Sigmoid colon (tissue), 7 donors: ENCODE data around the gene TCP1. TPM values are rescaled to one million over a fixed set of nuclear protein-coding genes. Genes with fewer than 3 reads are reported as not detected.

Source experiments
- DNase-seq: peaks from one replicate; pipeline ENCODE4 v3.0.0-alpha.2; 2019
- H3K27ac ChIP-seq, 4 donors: fragments of 200-600 bp; sonication (generic); one replicate each; pipeline ENCODE4 v1.5.1; 2016 to 2019; ENCODE audit warnings: mild to moderate bottlenecking in 1 of 4
- H3K27me3 ChIP-seq, 3 donors: fragments of 200-600 bp; sonication (generic); one replicate each; pipeline ENCODE4 v1.5.1; 2019; ENCODE audit warnings: mild to moderate bottlenecking in 1 of 3
- H3K36me3 ChIP-seq, 4 donors: fragments of 200-600 bp; sonication (generic); one replicate each; pipeline ENCODE4 v1.5.1; 2016 to 2019
- H3K4me1 ChIP-seq, 4 donors: fragments of 200-600 bp; sonication (generic); one replicate each; pipeline ENCODE4 v1.5.1; 2017 to 2019
- H3K4me3 ChIP-seq, 4 donors: fragments of 200-600 bp; sonication (generic); one replicate each; pipeline ENCODE4 v1.5.1; 2017 to 2019; ENCODE audit warnings: mild to moderate bottlenecking in 2 of 4, moderate library complexity in 1 of 4
- H3K9me3 ChIP-seq, 4 donors: fragments of 200-600 bp in 3 of 4; sonication (generic) in 3 of 4; one replicate each; pipeline versions ENCODE4 v1.5.1 to v1.6.1; 2013 to 2019
- EP300 ChIP-seq, 4 donors: sonication (generic); formaldehyde crosslinking; IDR thresholded peaks; one replicate each; pipeline ENCODE4 v1.6.1; 2017; ENCODE audit warnings: antibody characterized with exemption in 4 of 4
- POLR2A ChIP-seq, 2 donors: fragments of 450-650 bp; IDR thresholded peaks; one replicate each; pipeline ENCODE4 v1.6.1; 2016; ENCODE audit warnings: antibody characterized with exemption in 2 of 2, mild to moderate bottlenecking in 2 of 2, moderate library complexity in 2 of 2
- POLR2AphosphoS5 ChIP-seq, 4 donors: sonication (generic); formaldehyde crosslinking; IDR thresholded peaks; one replicate each; pipeline ENCODE4 v1.6.1; 2017; ENCODE audit warnings: antibody characterized with exemption in 4 of 4
- WGBS, 2 donors: extraction: QIAGEN DNeasy Blood & Tissue Kit; methylation state at CpG; one replicate each; pipeline ENCODE4 v1.1.7; 2013; 5-methylcytosine and 5-hydroxymethylcytosine counted together
- intact Hi-C: fragments of 100-400 bp; cut with DNase I; formaldehyde crosslinking; loops from one replicate; pipeline ENCODE4 v1.15.1; 2023
- polyA plus RNA-seq, 3 donors: library from polyadenylated mRNA; stranded (reverse); fragments of 200-250 nt; gene quantifications; one replicate each; pipeline ENCODE4 v1.2.3, GENCODE V29; 2013
- total RNA-seq, 4 donors: library from RNA; depleted of rRNA; stranded (reverse); fragments of >200 nt; gene quantifications; one replicate each; pipeline ENCODE4 v1.1.0, GENCODE V29; 2016
- TF ChIP-seq, protein P1 (sequence below), 4 experiments: fragments of 450-650 bp in 3 of 4; fragments of 200-600 bp in 1 of 4; IDR thresholded peaks; one replicate each; pipeline ENCODE4 v1.5.1; 2016 to 2019; ENCODE audit warnings: antibody characterized with exemption in 4 of 4, mild to moderate bottlenecking in 3 of 4, moderate library complexity in 2 of 4
- donor health status: healthy with polysubstance abuse.
- donor health status: Bipolar disorder and iron deficiency.
- donor health status: healthy.

Gene TCP1
- total and polyA plus RNA-seq, 7 donors = 88.9 to 130 (median 119) TPM

DNA sequence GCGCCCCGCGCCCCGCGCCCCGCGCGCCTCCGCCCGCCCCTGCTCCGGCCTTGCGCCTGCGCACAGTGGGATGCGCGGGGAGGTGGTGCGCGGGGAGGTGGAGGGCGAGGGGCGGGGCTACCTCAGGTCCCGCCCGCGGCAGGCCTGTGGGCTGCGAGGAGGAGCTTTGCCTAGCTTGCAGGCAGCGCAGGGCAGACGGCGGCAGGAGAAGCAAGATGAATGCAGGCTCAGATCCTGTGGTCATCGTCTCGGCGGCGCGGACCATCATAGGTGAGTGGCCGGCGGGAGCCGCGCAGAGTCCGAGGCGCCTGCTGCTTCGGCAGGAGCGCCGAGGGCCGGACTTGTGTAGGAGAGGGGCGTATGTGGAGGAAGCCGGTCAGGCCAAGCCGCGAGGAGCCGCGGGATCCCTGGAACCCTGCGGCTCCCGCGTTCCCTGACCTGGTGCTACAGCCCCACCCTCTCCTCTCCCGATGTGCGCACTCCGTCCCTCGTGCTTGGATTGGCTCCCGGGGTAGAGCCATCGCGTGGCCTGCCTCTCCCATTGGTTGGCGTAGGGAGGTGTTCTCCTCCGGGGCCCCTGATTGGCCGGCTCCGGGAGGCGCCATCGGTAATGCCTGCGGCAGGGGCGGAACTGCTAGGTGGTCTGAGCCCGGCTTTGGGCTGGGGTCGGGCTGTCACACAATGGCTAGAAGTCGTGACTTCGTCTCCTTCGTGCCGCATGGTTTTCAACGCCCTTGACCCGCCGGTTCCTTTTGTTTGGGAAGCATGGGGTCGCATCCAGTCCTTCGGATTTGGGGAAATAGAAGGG lies 27.3 kb downstream of the TCP1 start, which contains the start of gene ACAT2:
Gene ACAT2, plus strand, starts transcription at position 173 of the 808 bp plus-strand sequence. Its CDS starts 43 bp downstream, at position 216.
- Histone ChIP-seq H3K9me3 (no peaks in the 10 kb centered on the region), H3K27ac (peak within 1 kb of the TSS; percentile 98 to 100 (median 100)), H3K36me3 (peaks cover 0 to 31% (median 2%) of the 10 kb centered on the region in 4 donors), H3K4me1 (peaks cover 0 to 20% (median 12%) of the 10 kb centered on the region in 4 donors), H3K27me3 (no peaks in the 10 kb centered on the region), H3K4me3 (peak within 1 kb of the TSS; percentile 74 to 99 (median 92))
- intact Hi-C loops = loop anchor here (1.0 to 2.0 kb wide), 3 partner anchors 27 to 69 kb away; partner anchors contain the start of genes SOD2 and TCP1
- TF ChIP-seq EP300 (IDR thresholded peaks at IDR 0.05) (no peak), POLR2A (IDR thresholded peaks at IDR 0.05) (peak in 1 of 2 donors; percentile 65), POLR2AphosphoS5 (IDR thresholded peaks at IDR 0.05) (peak; percentile 54 to 79 (median 69))
- TF ChIP-seq, protein P1, sequence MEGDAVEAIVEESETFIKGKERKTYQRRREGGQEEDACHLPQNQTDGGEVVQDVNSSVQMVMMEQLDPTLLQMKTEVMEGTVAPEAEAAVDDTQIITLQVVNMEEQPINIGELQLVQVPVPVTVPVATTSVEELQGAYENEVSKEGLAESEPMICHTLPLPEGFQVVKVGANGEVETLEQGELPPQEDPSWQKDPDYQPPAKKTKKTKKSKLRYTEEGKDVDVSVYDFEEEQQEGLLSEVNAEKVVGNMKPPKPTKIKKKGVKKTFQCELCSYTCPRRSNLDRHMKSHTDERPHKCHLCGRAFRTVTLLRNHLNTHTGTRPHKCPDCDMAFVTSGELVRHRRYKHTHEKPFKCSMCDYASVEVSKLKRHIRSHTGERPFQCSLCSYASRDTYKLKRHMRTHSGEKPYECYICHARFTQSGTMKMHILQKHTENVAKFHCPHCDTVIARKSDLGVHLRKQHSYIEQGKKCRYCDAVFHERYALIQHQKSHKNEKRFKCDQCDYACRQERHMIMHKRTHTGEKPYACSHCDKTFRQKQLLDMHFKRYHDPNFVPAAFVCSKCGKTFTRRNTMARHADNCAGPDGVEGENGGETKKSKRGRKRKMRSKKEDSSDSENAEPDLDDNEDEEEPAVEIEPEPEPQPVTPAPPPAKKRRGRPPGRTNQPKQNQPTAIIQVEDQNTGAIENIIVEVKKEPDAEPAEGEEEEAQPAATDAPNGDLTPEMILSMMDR (IDR thresholded peaks at IDR 0.05) = no peak
- DNase-seq = peak; percentile 99
- 1% methylated on average over 76 of the region's 76 CpGs for WGBS, 2 donors

DNA sequence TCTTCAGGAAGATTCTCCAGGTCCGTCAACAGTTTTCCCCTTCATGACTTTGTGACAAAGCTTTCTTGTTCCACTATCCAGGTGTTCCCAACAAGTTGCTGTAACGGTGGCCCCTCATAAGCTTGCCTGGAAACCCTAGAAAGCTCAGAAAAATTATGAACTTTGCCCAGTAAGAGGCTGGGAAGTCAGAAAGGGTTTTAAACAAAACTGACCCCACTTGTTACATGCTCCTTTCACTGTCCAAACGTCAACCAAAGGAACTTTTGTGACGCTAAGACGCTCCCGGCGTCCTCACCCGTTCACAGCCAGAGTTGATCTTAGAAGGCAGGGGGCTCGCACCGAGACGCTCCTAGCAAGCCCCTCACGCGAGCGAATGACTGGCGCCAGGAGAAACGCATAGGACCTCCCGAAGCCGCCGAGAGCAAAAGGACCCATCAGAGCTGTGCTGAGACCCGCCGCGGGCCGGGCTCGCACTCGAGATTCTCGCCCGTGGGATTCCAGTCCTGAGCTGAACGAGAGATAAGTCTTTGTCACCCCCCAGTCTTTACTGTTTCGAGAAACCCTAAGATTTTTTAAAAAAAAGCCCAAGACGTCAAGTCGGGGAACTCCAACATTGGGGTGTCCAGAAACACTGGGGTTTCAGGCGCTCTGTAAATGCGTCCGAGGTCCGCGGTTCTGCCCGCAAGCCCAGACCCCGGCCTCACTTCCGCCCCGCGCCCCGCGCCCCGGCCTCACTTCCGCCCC lies 28.1 kb downstream of the TCP1 start:
- 5 to 10% methylated on average over 45 of the region's 45 CpGs for WGBS, 2 donors
- peak overlapping the region; percentile 74 to 99 (median 92) for H3K4me3 ChIP-seq
- H3K27me3 ChIP-seq = no peaks in the 10 kb centered on the region
- H3K27ac ChIP-seq = peak overlapping the region; percentile 98 to 100 (median 100)
- H3K4me1 ChIP-seq = peaks cover 0 to 20% (median 12%) of the 10 kb centered on the region in 4 donors
- peak in 1 of 4 donors; percentile 63 for TF ChIP-seq POLR2AphosphoS5 (IDR thresholded peaks at IDR 0.05)
- TF ChIP-seq, protein P1 (IDR thresholded peaks at IDR 0.05) = no peak
- H3K9me3 ChIP-seq = no peaks in the 10 kb centered on the region
- DNase-seq = peak; percentile 75
- H3K36me3 ChIP-seq = peaks cover 0 to 36% (median 2%) of the 10 kb centered on the region in 4 donors
- intact Hi-C loops = loop anchor here (1.0 kb wide), 2 partner anchors 32 to 68 kb away; partner anchors contain the start of gene SOD2

DNA sequence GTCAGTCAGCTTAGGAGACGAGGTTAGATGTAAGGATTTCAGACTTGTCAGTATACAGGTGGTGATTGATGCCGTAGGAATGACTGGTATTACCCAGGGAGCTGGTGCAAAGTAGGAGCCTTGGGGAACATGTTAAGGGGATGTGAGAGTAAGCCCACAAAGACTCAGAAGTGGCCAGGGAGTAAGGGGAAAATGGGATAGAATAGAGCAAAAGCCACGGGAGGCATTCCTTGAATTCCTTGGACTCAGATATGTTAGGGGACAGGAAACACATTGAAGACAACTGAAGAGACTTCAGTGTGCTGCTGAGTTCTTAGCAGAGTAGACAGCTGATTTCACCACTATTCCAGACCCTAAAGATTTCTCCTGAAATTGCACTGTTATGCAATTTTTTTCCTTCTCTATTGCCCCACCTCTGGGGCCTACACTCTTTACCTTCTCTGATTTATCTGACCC lies 28.8 kb downstream of the TCP1 start:
- H3K27me3 ChIP-seq = no peaks in the 10 kb centered on the region
- TF ChIP-seq POLR2AphosphoS5 (IDR thresholded peaks at IDR 0.05) (no peak), EP300 (IDR thresholded peaks at IDR 0.05) (no peak), POLR2A (IDR thresholded peaks at IDR 0.05) (no peak)
- TF ChIP-seq, protein P1 (IDR thresholded peaks at IDR 0.05) = no peak
- peak overlapping the region in 2 of 4 donors; percentile 98 to 99 for H3K4me3 ChIP-seq
- no peaks in the 10 kb centered on the region for H3K9me3 ChIP-seq
- H3K27ac ChIP-seq = peak overlapping the region; percentile 98 to 100 (median 100)
- DNase-seq = no peak
- H3K4me1 ChIP-seq = peaks cover 0 to 20% (median 12%) of the 10 kb centered on the region in 4 donors
- H3K36me3 ChIP-seq = peaks cover 0 to 43% (median 5%) of the 10 kb centered on the region in 4 donors
- 70 to 71% methylated on average over 3 of the region's 3 CpGs for WGBS, 2 donors
- intact Hi-C loops = loop anchor here (1.0 kb wide), 2 partner anchors 31 to 67 kb away; partner anchors contain the start of gene SOD2

DNA sequence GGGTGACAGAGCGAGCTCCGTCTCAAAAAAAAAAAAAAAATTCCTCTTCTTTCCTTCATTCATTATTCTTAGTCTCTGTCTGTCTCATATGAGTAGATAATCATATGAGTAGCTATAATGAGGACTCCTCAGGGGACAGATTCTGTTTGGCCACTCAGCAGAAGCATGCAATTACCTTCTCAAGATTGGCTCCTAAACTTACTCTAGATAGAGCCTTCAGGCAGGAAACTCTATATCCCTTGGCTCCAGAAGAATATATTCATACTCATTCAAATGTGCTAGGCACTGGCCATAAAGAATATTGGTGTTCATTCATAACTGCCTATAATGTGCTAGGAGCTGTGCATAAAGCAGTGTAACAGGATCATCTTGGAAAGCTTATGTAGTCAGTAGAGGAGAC lies 29.8 kb downstream of the TCP1 start:
- WGBS, 2 donors = 20 to 68% methylated on average over 1 to 2 of the region's 2 CpGs
- no peaks in the 10 kb centered on the region for H3K27me3 ChIP-seq
- peaks cover 0 to 20% (median 12%) of the 10 kb centered on the region in 4 donors for H3K4me1 ChIP-seq
- no peaks in the 10 kb centered on the region for H3K9me3 ChIP-seq
- peak overlapping the region in 1 of 4 donors; percentile 100 for H3K27ac ChIP-seq
- H3K4me3 ChIP-seq = no peak overlapping the region
- H3K36me3 ChIP-seq = peaks cover 3 to 47% (median 12%) of the 10 kb centered on the region in 4 donors
- no peak for TF ChIP-seq EP300 (IDR thresholded peaks at IDR 0.05)
- TF ChIP-seq POLR2AphosphoS5 (IDR thresholded peaks at IDR 0.05) = no peak
- TF ChIP-seq POLR2A (IDR thresholded peaks at IDR 0.05) = no peak
- TF ChIP-seq, protein P1 (IDR thresholded peaks at IDR 0.05) = no peak
- DNase-seq = no peak
- intact Hi-C loops = no loop called here
